ENCODE results near the gene HOXB9. TPM values are rescaled to one million over a fixed set of nuclear protein-coding genes. Genes with fewer than 3 reads are reported as not detected.

The HOXB9 gene
- total and polyA plus RNA-seq, 10 of the 15 experiments (the other 5 are each of a cell fraction or from before 2014, with no cell fraction given), result 0.01 to 0.49 (median 0.09) TPM; not detected in 5

GRCh38 chr17:48604770-48605329, 21.3 kb downstream of the HOXB9 start, which contains the start of gene HOXB6:
TSS of gene HOXB6 (minus strand) at chr17:48604986. CDS start at chr17:48598150, 6,836 bp downstream.
- SMC1A ChIA-PET (ENCODE audit: uncharacterized antibody, unreplicated experiment), result interaction anchor here (0.6 to 0.8 kb wide), 2 partner anchors 8 to 1689 kb away, joined by 3 read pairs; no protein-coding TSS in a partner anchor
- H2AFZ ChIP-seq (ENCODE audit: control insufficient read depth, low read depth, low read length), result no peak within 1 kb of the TSS
- H3K27me3 ChIP-seq (replicated peaks in 1 of 2; ENCODE audit: control insufficient read depth in 2 of 2, insufficient read depth in 2 of 2, low read length in 1 of 2), result peaks cover 9 to 13% of the 10 kb centered on the region in 2 experiments
- no peaks in the 10 kb centered on the region for H3K9me3 ChIP-seq (replicated peaks; ENCODE audit: control insufficient read depth, insufficient read depth, low read length)
- no peak for ATAC-seq
- intact Hi-C loops (cut with micrococcal nuclease; ENCODE audit: unreplicated experiment), result no loop called here
- TF ChIP-seq GATAD2B (conservative IDR thresholded peaks at IDR 0.05; ENCODE audit: low read depth) (no peak), SP1 (IDR thresholded peaks at IDR 0.05; ENCODE audit: low read depth, low read length) (no peak), IKZF2 (IDR thresholded peaks at IDR 0.05) (no peak), NFYB (IDR thresholded peaks at IDR 0.05; ENCODE audit: insufficient read depth, low read depth, low read length) (0 out of 2 replicates have a peak, but pooled peaks have one; percentile 7), FOS (IDR thresholded peaks at IDR 0.05; ENCODE audit: borderline replicate concordance, extremely low read depth, insufficient read length) (no peak), CREM (IDR thresholded peaks at IDR 0.05; ENCODE audit: low read depth) (no peak)
- H3K36me3 ChIP-seq (ENCODE audit: control insufficient read depth in 2 of 2, insufficient read depth in 2 of 2, low read length in 1 of 2), result no peaks in the 10 kb centered on the region
- no peak for DNase-seq (ENCODE audit: low read depth, low spot score)
- H3K4me2 ChIP-seq (ENCODE audit: control insufficient read depth, insufficient read depth), result no peak within 1 kb of the TSS
- H3K9ac ChIP-seq (ENCODE audit: control insufficient read depth, insufficient read depth, low read length), result no peak within 1 kb of the TSS
- CTCF ChIA-PET, result interaction anchor here (2.3 kb wide), 1 partner anchor 346 kb away, joined by 6 read pairs; no protein-coding TSS in a partner anchor
- RAD21 ChIA-PET (ENCODE audit: unreplicated experiment), result interaction anchor here (0.6 kb wide), 1 partner anchor 13 kb away, joined by 3 read pairs; no protein-coding TSS in a partner anchor
- H3K27ac ChIP-seq (ENCODE audit: control insufficient read depth, insufficient read depth), result no peak within 1 kb of the TSS
- BruUV-seq (replicated peaks), result no TSS peak
- H3K79me2 ChIP-seq (ENCODE audit: control insufficient read depth, insufficient read depth, low read length), result no peaks in the 10 kb centered on the region
- FAIRE-seq, result no peak
- POLR2A ChIA-PET, result interaction anchor here (0.7 kb wide), 1 partner anchor 865 kb away, joined by 6 read pairs; no protein-coding TSS in a partner anchor
- no peak within 1 kb of the TSS for H3K4me3 ChIP-seq
- in situ Hi-C loops (cut with MboI), result no loop called here
- H3K4me1 ChIP-seq (ENCODE audit: control insufficient read depth, insufficient read depth, low read length), result peaks cover 3% of the 10 kb centered on the region
- WGBS (ENCODE audit: insufficient coverage, insufficient replicate concordance, low lambda C conversion rate, missing lambda C conversion rate), result 1% methylated on average over 16 of the region's 16 CpGs
- H4K20me1 ChIP-seq (ENCODE audit: control insufficient read depth, insufficient read depth), result no peaks in the 10 kb centered on the region
